Activated gamma-delta T cell treated with Interleukin-2 at 50 U/mL for 16 hours (primary cell): ENCODE data around the gene BCAS1.

Experiments
- DNase-seq: peaks from one replicate; pipeline ENCODE4 v3.0.0-alpha.2; 2020

BCAS1 gene

GRCh38 chr20:54102543-54102942, 32.1 kb upstream of the BCAS1 start:
- no peak for DNase-seq

- DNase-seq: no peak
Observed at GRCh38 chr20:54100563-54100962, 30.2 kb upstream of the BCAS1 start.

- DNase-seq: no peak
Observed at GRCh38 chr20:54099894-54100293, 29.5 kb upstream of the BCAS1 start.

GRCh38 chr20:54098047-54098446, 27.7 kb upstream of the BCAS1 start:
- DNase-seq: no peak

GRCh38 chr20:54097236-54097529, 26.8 kb upstream of the BCAS1 start:
- no peak for DNase-seq

GRCh38 chr20:54095824-54096223, 25.4 kb upstream of the BCAS1 start:
- DNase-seq: no peak

- no peak for DNase-seq
Observed at GRCh38 chr20:54094268-54094580, 23.8 kb upstream of the BCAS1 start.

- DNase-seq: no peak
Observed at GRCh38 chr20:54093423-54094267, 23.3 kb upstream of the BCAS1 start.

GRCh38 chr20:54092021-54092420, 21.6 kb upstream of the BCAS1 start:
- DNase-seq: no peak

GRCh38 chr20:54091120-54091480, 20.7 kb upstream of the BCAS1 start:
- DNase-seq: no peak

- DNase-seq: no peak
Observed at GRCh38 chr20:54090230-54091119, 20.1 kb upstream of the BCAS1 start.

GRCh38 chr20:54088430-54088829, 18.0 kb upstream of the BCAS1 start:
- DNase-seq: no peak

- no peak for DNase-seq
Observed at GRCh38 chr20:54086507-54087039, 16.2 kb upstream of the BCAS1 start.

- no peak for DNase-seq
Observed at GRCh38 chr20:54085910-54086309, 15.5 kb upstream of the BCAS1 start.

GRCh38 chr20:54085425-54085824, 15.0 kb upstream of the BCAS1 start:
- no peak for DNase-seq

GRCh38 chr20:54084727-54085388, 14.5 kb upstream of the BCAS1 start:
- DNase-seq: no peak

- no peak for DNase-seq
Observed at GRCh38 chr20:54084193-54084592, 13.8 kb upstream of the BCAS1 start.

- DNase-seq: no peak
Observed at GRCh38 chr20:54083459-54083858, 13.1 kb upstream of the BCAS1 start.

GRCh38 chr20:54082100-54082499, 11.7 kb upstream of the BCAS1 start:
- no peak for DNase-seq

- DNase-seq: no peak
Observed at GRCh38 chr20:54079652-54080051, 9.3 kb upstream of the BCAS1 start.

- peak; percentile 12 for DNase-seq
Observed at GRCh38 chr20:54078296-54078984, 8.0 kb upstream of the BCAS1 start.

GRCh38 chr20:54076259-54076658, 5.9 kb upstream of the BCAS1 start:
- no peak for DNase-seq

GRCh38 chr20:54075322-54075721, 4.9 kb upstream of the BCAS1 start:
- no peak for DNase-seq
